Peyer's patch (tissue), 4 donors: ENCODE results near the gene SUGP1. TPM values are rescaled to one million over a fixed set of nuclear protein-coding genes. Genes with fewer than 3 reads are reported as not detected.

ENCODE experiments used
- DNase-seq, 3 donors: peaks; one replicate each; pipeline ENCODE4 v3.0.0-alpha.2; 2017 to 2019
- H3K27ac ChIP-seq, 4 donors: fragments of 200-600 bp; sonication (generic); one replicate each; pipeline ENCODE4 v1.5.1; 2016 to 2019
- H3K27me3 ChIP-seq, 2 donors: fragments of 200-600 bp; sonication (generic); one replicate each; pipeline ENCODE4 v1.5.1; 2019
- H3K36me3 ChIP-seq, 3 donors: fragments of 200-600 bp; sonication (generic); one replicate each; pipeline ENCODE4 v1.5.1; 2016 to 2019
- H3K4me1 ChIP-seq, 4 donors: fragments of 200-600 bp; sonication (generic); one replicate each; pipeline ENCODE4 v1.5.1; 2016 to 2019
- H3K4me3 ChIP-seq, 4 donors: fragments of 200-600 bp; sonication (generic); 1 replicate in 3 of 4; 2 replicates in 1 of 4; pipeline ENCODE4 v1.5.1; 2016 to 2019; ENCODE audit warnings: mild to moderate bottlenecking in 1 of 4
- H3K9me3 ChIP-seq, 4 donors: fragments of 200-600 bp; sonication (generic); one replicate each; pipeline ENCODE4 v1.5.1; 2016 to 2019; ENCODE audit warnings: mild to moderate bottlenecking in 1 of 4
- POLR2A ChIP-seq, 2 donors: fragments of 450-650 bp; IDR thresholded peaks; one replicate each; pipeline ENCODE4 v1.5.1; 2017; ENCODE audit warnings: antibody characterized with exemption in 2 of 2, mild to moderate bottlenecking in 2 of 2, moderate library complexity in 2 of 2
- total RNA-seq, 4 donors: library from RNA; depleted of rRNA; stranded (reverse); fragments of >200 nt; gene quantifications; one replicate each; pipeline ENCODE4 v1.1.0, GENCODE V29; 2016
- TF ChIP-seq, protein P1 (sequence below), 6 experiments: fragments of 450-650 bp in 4 of 6; fragments of 200-600 bp in 2 of 6; sonication (generic) in 1 of 6; IDR thresholded peaks; one replicate each; pipeline ENCODE4 v1.5.1; 2017 to 2019; ENCODE audit warnings: antibody characterized with exemption in 6 of 6, mild to moderate bottlenecking in 3 of 6, moderate library complexity in 1 of 6

Gene SUGP1
- total RNA-seq, 4 donors from 2014 or later: 49.5 to 58.6 (median 55.2) TPM

DNA sequence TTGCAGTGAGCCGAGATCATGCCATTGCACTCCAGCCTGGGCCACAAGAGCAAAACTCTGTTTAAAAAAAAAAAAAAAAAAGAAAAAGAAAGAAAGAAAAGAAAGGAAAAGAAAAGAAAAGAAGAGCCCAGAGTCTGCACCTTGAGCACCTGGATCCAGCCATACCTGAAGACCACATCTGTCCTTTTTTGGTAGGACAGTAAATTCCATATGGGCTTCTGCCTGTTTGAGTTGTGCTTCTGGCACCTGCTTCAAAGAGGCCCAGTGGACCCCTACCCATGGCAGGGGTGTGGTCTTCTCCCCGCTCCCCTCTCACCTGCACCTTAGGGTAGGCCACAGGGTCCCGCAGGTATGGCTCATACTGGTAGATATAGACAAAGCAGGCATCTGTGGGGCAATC is 53.0 kb downstream of the SUGP1 start:
- TF ChIP-seq, protein P1, sequence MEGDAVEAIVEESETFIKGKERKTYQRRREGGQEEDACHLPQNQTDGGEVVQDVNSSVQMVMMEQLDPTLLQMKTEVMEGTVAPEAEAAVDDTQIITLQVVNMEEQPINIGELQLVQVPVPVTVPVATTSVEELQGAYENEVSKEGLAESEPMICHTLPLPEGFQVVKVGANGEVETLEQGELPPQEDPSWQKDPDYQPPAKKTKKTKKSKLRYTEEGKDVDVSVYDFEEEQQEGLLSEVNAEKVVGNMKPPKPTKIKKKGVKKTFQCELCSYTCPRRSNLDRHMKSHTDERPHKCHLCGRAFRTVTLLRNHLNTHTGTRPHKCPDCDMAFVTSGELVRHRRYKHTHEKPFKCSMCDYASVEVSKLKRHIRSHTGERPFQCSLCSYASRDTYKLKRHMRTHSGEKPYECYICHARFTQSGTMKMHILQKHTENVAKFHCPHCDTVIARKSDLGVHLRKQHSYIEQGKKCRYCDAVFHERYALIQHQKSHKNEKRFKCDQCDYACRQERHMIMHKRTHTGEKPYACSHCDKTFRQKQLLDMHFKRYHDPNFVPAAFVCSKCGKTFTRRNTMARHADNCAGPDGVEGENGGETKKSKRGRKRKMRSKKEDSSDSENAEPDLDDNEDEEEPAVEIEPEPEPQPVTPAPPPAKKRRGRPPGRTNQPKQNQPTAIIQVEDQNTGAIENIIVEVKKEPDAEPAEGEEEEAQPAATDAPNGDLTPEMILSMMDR (IDR thresholded peaks at IDR 0.05): no peak
- no peak for TF ChIP-seq POLR2A (IDR thresholded peaks at IDR 0.05)
- Histone ChIP-seq H3K9me3 (no peaks in the 10 kb centered on the region), H3K4me1 (no peaks in the 10 kb centered on the region), H3K36me3 (peaks cover 0 to 23% (median 0%) of the 10 kb centered on the region in 3 donors), H3K4me3 (no peak overlapping the region), H3K27ac (no peak overlapping the region), H3K27me3 (no peaks in the 10 kb centered on the region)
- DNase-seq: no peak

DNA sequence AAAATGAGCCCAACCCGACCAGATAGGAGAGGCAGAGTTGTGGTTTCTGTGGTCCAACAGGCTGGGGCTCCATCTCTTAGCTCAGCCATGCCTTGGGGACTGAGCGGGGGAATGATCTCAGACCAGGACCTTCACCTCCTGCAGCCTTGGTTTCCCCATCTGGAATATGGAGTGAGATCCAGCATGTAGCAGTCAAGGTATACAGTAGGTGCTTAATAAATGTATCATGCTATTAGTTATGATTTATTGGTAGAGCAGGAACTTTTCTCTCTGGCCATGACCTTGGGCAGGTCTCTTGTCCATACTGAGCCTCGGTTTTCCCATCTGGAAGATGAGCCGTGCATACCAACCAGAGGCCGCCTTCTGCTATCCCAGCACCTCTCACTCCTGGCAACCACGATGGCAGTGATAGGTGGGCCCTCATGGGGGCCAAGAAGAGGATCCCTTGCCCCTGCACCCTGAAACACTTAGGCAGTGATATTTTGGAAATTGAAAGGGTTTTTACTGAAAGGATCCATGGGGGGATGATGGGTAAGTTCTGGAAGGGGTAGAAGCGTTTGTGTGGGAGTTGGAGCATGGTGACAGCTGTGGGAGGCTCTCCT is 56.3 kb downstream of the SUGP1 start:
- no peak for TF ChIP-seq POLR2A (IDR thresholded peaks at IDR 0.05)
- TF ChIP-seq, protein P1 (IDR thresholded peaks at IDR 0.05): no peak
- Histone ChIP-seq H3K4me1 (peaks cover 0 to 13% (median 3%) of the 10 kb centered on the region in 4 donors), H3K27me3 (peaks cover 0 to 8% of the 10 kb centered on the region in 2 donors)

DNA sequence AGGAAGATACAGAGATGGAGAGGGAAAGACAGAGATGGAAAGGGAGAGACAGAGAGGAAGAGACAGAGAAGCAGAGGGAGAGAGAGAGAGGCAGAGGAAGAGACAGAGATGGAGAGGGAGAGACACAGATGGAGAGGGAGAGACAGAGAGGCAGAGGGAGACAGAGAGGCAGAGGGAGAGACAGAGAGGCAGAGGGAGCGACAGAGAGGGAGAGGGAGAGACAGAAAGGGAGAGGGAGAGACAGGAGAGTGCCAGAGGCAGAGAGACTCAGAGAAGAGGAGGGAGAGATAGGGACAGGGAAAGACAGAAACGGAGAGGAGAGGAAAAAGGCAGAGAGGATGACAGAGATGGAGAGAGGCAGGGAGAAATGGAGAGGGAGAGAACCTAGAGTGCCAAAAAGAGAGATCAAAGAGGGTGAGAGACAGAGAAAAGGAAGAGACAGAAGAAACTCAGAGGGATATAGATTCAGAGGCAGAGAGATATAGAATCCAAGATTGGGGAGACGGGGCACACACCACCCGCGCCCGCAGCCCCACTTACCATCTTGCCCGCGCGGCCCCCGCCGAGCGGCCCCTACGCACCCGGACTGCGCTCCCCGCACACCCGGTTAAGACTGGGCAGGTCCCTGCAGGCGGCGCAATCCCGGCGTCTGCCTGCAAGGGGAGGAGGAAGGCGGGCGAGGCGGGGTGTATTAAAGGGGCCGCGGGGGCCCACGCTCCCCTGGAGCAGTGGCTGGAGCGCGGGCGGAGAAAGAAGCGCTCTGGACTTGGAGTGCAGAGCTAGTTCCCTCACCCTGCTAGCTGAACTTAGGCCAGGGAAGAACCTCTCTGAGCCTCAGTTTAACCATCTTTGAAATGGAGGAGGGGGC is 57.9 kb downstream of the SUGP1 start:
- TF ChIP-seq POLR2A (IDR thresholded peaks at IDR 0.05): no peak
- TF ChIP-seq, protein P1 (IDR thresholded peaks at IDR 0.05): peak in 1 of 6 experiments; percentile 2
- H3K9me3 ChIP-seq: no peaks in the 10 kb centered on the region
- peaks cover 0 to 13% (median 3%) of the 10 kb centered on the region in 4 donors for H3K4me1 ChIP-seq
- H3K27me3 ChIP-seq: peaks cover 0 to 8% of the 10 kb centered on the region in 2 donors
- no peak overlapping the region for H3K27ac ChIP-seq
- no peak for DNase-seq
- peaks cover 0 to 10% (median 0%) of the 10 kb centered on the region in 3 donors for H3K36me3 ChIP-seq
- H3K4me3 ChIP-seq: no peak overlapping the region

More for the DNA sequence above, 56.3 kb downstream of the SUGP1 start:
- no peak for DNase-seq
- H3K27ac ChIP-seq: no peak overlapping the region
- H3K9me3 ChIP-seq: no peaks in the 10 kb centered on the region
- peaks cover 0 to 15% (median 0%) of the 10 kb centered on the region in 3 donors for H3K36me3 ChIP-seq
- no peak overlapping the region for H3K4me3 ChIP-seq

DNA sequence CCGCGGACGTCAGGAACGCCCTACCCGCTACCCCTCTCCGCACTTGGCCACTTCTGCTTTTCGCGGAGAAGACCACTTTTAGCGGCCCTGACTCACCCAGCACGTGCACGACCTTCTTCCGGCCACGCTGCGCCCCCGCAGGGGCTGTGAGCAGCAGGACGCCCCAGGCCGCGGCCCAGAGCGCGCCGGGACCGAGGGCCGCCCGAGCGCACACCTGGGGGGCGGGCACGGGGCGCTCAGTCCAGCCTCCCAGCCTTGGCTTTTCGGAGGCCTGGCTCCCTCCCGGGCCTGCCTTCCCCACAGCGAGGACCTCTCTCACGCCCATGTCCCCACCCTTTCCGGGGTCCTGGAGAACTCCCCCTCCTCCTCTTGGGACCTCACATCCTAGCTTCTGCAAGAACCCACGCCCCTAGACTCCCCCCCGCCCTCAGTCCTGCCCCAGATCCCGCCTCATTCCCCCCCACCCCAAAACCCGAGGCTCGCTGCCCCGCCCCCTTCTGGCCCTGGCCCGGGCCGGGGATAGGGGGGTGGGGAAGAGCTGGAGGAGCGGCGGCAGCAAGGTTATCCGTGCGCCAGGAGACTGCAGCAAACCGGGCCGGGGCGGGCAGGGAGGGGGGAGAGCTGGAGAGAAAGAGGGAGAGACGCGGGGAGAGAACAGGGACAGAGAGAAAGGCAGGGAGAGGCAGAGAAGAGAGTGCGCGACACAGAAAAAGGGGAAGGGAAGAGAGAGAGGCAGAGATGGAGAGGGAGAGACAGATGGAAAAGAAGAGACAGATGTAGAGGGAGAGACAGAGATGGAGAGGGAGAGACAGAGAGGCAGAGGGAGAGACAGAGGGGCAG is 58.7 kb downstream of the SUGP1 start:
- Histone ChIP-seq H3K36me3 (peaks cover 0 to 4% (median 0%) of the 10 kb centered on the region in 3 donors), H3K4me1 (peaks cover 0 to 13% (median 3%) of the 10 kb centered on the region in 4 donors), H3K27ac (no peak overlapping the region), H3K4me3 (peak overlapping the region in 2 of 4 donors; percentile 25 to 30), H3K27me3 (peaks cover 0 to 8% of the 10 kb centered on the region in 2 donors), H3K9me3 (no peaks in the 10 kb centered on the region)
- DNase-seq: no peak
- TF ChIP-seq POLR2A (IDR thresholded peaks at IDR 0.05): no peak
- TF ChIP-seq, protein P1 (IDR thresholded peaks at IDR 0.05): no peak
